PFSK-1 (cell line): ENCODE results near the gene NTPCR.

Experiments used
- SIN3A ChIP-seq: IDR thresholded peaks from 2 replicates; pipeline ENCODE4 v1.6.1; 2012; ENCODE audit warnings: mild to moderate bottlenecking, low read length, moderate library complexity, borderline replicate concordance; ENCODE audit not compliant: insufficient read depth
- TAF1 ChIP-seq: IDR thresholded peaks from 2 replicates; pipeline ENCODE4 v1.6.1; 2012; ENCODE audit warnings: low read length, control low read depth, borderline replicate concordance; ENCODE audit not compliant: insufficient read depth
- TF ChIP-seq, protein P1 (sequence below), 2 experiments: IDR thresholded peaks; 2 replicates each; pipeline versions ENCODE4 v1.6.1 to v1.8.0; 2011 to 2012; ENCODE audit warnings: low read depth in 2 of 2, low read length in 2 of 2, control low read depth in 1 of 2, inconsistent platforms in 1 of 2, mild to moderate bottlenecking in 1 of 2, moderate library complexity in 1 of 2; ENCODE audit not compliant: insufficient read depth in 1 of 2

DNA sequence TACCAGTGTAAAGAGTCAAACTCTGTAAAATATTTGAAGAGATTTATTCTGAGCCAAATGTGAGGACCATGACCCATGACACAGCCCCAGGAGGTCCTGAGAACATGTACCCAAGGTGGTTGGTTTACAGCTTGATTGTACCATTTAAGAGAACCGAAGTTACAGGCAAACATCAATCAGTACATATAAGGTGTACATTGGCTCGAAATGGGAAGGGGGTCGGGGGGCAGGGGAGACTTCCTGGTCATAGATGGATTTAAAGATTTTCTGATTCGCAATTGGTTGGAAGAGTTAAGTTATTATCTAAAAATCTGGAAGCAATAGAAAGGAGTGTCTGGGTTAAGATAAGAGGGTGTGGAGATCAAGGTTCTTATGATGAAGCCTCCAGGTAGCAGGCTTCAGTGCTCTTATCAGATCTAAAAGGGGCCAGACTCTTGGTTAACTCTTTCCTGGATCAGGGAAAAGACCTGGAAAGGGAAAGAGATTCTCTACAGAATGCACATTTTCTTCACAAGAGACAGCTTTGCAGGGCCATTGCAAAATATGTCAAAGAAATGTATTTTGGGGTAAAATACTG, 47.5 kb upstream of the NTPCR start:
- TF ChIP-seq, protein P1, sequence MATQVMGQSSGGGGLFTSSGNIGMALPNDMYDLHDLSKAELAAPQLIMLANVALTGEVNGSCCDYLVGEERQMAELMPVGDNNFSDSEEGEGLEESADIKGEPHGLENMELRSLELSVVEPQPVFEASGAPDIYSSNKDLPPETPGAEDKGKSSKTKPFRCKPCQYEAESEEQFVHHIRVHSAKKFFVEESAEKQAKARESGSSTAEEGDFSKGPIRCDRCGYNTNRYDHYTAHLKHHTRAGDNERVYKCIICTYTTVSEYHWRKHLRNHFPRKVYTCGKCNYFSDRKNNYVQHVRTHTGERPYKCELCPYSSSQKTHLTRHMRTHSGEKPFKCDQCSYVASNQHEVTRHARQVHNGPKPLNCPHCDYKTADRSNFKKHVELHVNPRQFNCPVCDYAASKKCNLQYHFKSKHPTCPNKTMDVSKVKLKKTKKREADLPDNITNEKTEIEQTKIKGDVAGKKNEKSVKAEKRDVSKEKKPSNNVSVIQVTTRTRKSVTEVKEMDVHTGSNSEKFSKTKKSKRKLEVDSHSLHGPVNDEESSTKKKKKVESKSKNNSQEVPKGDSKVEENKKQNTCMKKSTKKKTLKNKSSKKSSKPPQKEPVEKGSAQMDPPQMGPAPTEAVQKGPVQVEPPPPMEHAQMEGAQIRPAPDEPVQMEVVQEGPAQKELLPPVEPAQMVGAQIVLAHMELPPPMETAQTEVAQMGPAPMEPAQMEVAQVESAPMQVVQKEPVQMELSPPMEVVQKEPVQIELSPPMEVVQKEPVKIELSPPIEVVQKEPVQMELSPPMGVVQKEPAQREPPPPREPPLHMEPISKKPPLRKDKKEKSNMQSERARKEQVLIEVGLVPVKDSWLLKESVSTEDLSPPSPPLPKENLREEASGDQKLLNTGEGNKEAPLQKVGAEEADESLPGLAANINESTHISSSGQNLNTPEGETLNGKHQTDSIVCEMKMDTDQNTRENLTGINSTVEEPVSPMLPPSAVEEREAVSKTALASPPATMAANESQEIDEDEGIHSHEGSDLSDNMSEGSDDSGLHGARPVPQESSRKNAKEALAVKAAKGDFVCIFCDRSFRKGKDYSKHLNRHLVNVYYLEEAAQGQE (IDR thresholded peaks at IDR 0.05; ENCODE audit: insufficient read depth in 1 of 2, low read depth in 2 of 2, low read length in 2 of 2): no peak
- TF ChIP-seq SIN3A (no peak), TAF1 (no peak)
